Smooth muscle cell (in vitro differentiated cells): Measurements from ENCODE around the gene NRF1. TPM values are rescaled to one million over a fixed set of nuclear protein-coding genes. Genes with fewer than 3 reads are reported as not detected.
"Not testable (repeated sequence)": the region's sequence is repeated elsewhere in the genome, so short reads cannot be mapped to it uniquely, and the experiment has no call there.

Source experiments
- DNase-seq: peaks from one replicate; lab custom pipeline; 2025; ENCODE audit not compliant: unreplicated experiment; lab: John Stamatoyannopoulos, UW
- H2AFZ ChIP-seq: fragments of 200-600 bp; sonication (generic); 2 replicates; pipeline ENCODE4 v1.6.0; 2016; ENCODE audit warnings: antibody characterized with exemption, low read depth, mild to moderate bottlenecking
- H3F3A ChIP-seq: fragments of 200-600 bp; sonication (generic); 2 replicates; pipeline ENCODE4 v1.6.0; 2017; ENCODE audit warnings: antibody characterized with exemption, low read depth
- H3K27ac ChIP-seq: fragments of 200-600 bp; sonication (generic); 2 replicates; pipeline ENCODE4 v1.5.1; 2016; ENCODE audit warnings: low read depth, mild to moderate bottlenecking
- H3K27me3 ChIP-seq: fragments of 200-600 bp; sonication (generic); 2 replicates; pipeline ENCODE4 v1.6.1; 2016; ENCODE audit warnings: low read depth, mild to moderate bottlenecking
- H3K36me3 ChIP-seq: fragments of 200-600 bp; sonication (generic); 2 replicates; pipeline ENCODE4 v1.5.1; 2016; ENCODE audit warnings: low read depth
- H3K4me1 ChIP-seq: fragments of 200-600 bp; sonication (generic); 2 replicates; pipeline ENCODE4 v1.5.1; 2016; ENCODE audit warnings: low read depth
- H3K4me2 ChIP-seq: fragments of 200-600 bp; sonication (generic); 2 replicates; pipeline ENCODE4 v1.6.0; 2016; ENCODE audit warnings: mild to moderate bottlenecking
- H3K4me3 ChIP-seq: fragments of 200-600 bp; sonication (generic); 2 replicates; pipeline ENCODE4 v1.5.1; 2016; ENCODE audit warnings: mild to moderate bottlenecking
- H3K79me2 ChIP-seq: fragments of 200-600 bp; sonication (generic); 2 replicates; pipeline ENCODE4 v1.6.0; 2016; ENCODE audit warnings: low read depth, mild to moderate bottlenecking
- H3K9ac ChIP-seq: fragments of 200-600 bp; sonication (generic); 2 replicates; pipeline ENCODE4 v1.6.0; 2016; ENCODE audit warnings: low read depth
- H3K9me3 ChIP-seq: fragments of 200-600 bp; sonication (generic); replicated peaks from 2 replicates; pipeline ENCODE4 v1.5.1; 2016; ENCODE audit warnings: low read depth
- H4K20me1 ChIP-seq: fragments of 200-600 bp; sonication (generic); 2 replicates; pipeline ENCODE4 v1.6.0; 2016; ENCODE audit warnings: low read depth
- WGBS: methylation state at CpG from one replicate; pipeline ENCODE4 v1.1.7; 2016; ENCODE audit warnings: low lambda C conversion rate; 5-methylcytosine and 5-hydroxymethylcytosine counted together
- polyA plus RNA-seq: library from polyadenylated mRNA; unstranded; fragments of >200 nt; fragmentation: Nextera tagmentation; extraction: Ambion mirVana; gene quantifications from 2 replicates; pipeline ENCODE4 v1.2.1, GENCODE V29; 2016
- total RNA-seq: library from RNA; depleted of rRNA; stranded (reverse); fragments of >200 nt; gene quantifications from 2 replicates; pipeline ENCODE4 v1.2.3, GENCODE V29; 2014
- TF ChIP-seq, protein P1 (sequence below): fragments of 200-600 bp; sonication (generic); IDR thresholded peaks from 2 replicates; pipeline ENCODE4 v1.5.1; 2017; ENCODE audit warnings: borderline replicate concordance, mild to moderate bottlenecking, antibody characterized with exemption; ENCODE audit not compliant: insufficient read depth, poor library complexity, severe bottlenecking

NRF1 gene
- total and polyA plus RNA-seq, 2 experiments from 2014 or later = 8.9 to 13.4 TPM

DNA sequence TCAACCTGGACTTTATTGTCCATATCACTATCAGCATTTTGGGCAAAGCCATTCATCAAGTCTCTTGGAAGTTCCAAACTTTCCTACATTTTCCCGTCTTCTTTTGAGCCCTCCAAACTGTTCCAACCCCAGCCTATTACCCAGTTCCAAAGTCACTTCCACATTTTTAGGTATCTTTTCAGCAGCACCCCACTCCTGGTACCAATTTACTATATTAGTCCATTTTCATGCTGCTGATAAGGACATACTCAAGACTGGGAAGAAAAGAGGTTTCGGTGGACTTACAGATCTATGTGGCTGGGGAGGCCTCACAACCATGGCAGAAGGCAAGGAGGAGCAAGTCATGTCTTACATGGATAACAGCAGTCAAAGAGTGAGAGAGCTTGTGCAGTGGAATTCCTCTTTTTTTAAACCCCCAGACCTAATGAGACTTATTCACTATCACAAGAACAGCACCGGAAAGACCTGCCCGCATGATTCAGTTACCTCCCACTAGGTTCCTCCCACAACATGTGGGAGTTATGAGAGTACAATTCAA lies 50.2 kb downstream of the NRF1 start:
- H3K9ac ChIP-seq = no peak overlapping the region
- no peaks in the 10 kb centered on the region for H3K9me3 ChIP-seq
- no peak overlapping the region for H2AFZ ChIP-seq
- no peaks in the 10 kb centered on the region for H3F3A ChIP-seq
- no peak overlapping the region for H3K4me2 ChIP-seq
- no peak overlapping the region for H3K4me3 ChIP-seq
- TF ChIP-seq, protein P1, sequence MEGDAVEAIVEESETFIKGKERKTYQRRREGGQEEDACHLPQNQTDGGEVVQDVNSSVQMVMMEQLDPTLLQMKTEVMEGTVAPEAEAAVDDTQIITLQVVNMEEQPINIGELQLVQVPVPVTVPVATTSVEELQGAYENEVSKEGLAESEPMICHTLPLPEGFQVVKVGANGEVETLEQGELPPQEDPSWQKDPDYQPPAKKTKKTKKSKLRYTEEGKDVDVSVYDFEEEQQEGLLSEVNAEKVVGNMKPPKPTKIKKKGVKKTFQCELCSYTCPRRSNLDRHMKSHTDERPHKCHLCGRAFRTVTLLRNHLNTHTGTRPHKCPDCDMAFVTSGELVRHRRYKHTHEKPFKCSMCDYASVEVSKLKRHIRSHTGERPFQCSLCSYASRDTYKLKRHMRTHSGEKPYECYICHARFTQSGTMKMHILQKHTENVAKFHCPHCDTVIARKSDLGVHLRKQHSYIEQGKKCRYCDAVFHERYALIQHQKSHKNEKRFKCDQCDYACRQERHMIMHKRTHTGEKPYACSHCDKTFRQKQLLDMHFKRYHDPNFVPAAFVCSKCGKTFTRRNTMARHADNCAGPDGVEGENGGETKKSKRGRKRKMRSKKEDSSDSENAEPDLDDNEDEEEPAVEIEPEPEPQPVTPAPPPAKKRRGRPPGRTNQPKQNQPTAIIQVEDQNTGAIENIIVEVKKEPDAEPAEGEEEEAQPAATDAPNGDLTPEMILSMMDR = no peak
- H3K27ac ChIP-seq = no peak overlapping the region
- 97% methylated on average over 4 of the region's 4 CpGs for WGBS
- no peak for DNase-seq
- H3K36me3 ChIP-seq = peaks cover 24% of the 10 kb centered on the region
- peaks cover 5% of the 10 kb centered on the region for H3K4me1 ChIP-seq
- peaks cover 22% of the 10 kb centered on the region for H4K20me1 ChIP-seq
- H3K27me3 ChIP-seq = no peaks in the 10 kb centered on the region
- no peaks in the 10 kb centered on the region for H3K79me2 ChIP-seq

DNA sequence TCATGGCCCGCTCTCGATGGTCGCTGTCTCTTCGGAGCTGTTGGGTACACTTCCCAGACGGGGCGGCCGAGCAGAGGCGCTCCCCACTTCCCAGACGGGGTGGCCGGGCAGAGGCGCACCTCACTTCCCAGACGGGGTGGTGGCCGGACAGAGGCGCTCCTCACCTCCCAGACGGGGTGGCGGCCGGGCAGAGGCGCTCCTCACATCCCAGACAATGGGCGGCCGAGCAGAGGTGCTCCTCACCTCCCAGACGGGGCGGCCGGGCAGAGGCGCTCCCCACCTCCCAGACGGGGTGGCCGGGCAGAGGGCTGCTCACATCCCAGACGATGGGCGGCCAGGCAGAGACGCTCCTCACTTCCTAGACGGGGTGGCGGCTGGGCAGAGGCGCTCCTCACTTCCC lies 51.7 kb downstream of the NRF1 start:
- WGBS = 96% methylated on average over 27 of the region's 32 CpGs
- H3F3A ChIP-seq = not testable (repeated sequence)

DNA sequence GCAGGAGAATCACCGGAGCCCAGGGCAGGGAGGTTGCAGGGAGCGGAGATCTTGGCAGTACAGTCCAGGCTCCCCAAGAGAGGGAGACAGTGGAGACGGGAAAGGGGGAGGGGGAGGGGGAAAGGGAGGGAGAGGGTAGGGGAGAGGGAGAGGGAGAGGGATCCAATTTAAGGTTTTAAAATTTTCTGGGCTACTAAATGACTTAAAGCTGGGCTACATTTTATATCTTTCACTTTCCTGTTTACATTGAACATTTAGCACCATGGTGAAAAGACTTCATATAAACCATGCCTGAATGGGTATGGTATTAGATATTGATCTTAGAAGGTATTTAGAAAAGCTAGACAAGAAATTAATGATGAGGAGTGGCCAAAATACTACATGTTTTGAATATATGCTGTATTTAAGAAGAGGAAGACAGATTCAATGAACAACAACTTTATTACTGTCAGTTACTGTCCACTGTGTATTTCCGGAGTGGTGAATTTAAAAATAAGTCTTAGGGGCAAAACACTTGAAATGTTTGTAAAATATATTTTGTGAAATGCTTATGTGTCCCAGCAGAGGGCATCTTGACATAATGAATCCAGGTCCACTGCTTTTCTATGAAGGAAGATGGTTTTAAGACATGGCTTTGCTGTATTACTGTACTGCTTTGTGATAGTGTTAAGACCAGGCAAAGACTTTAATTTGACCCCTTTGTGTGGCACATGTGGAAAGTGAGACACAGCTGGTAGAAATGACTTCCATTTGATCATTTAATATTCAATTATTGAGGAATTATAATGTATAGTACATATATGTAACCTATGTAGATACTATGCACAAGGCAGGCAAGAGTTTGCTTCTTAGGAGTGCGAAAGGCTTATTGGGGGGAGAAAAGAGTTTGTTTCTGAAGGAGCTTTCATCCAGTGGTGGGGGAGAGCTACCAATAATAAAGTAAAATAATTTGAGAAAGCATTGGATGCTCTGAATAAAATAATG lies 52.8 kb downstream of the NRF1 start:
- Histone ChIP-seq H4K20me1 (peaks cover 26% of the 10 kb centered on the region), H2AFZ (no peak overlapping the region), H3K27me3 (no peaks in the 10 kb centered on the region), H3K79me2 (no peaks in the 10 kb centered on the region), H3K4me3 (no peak overlapping the region), H3K9ac (no peak overlapping the region), H3K4me1 (peaks cover 5% of the 10 kb centered on the region), H3K9me3 (no peaks in the 10 kb centered on the region), H3K27ac (peak overlapping the region; percentile 3), H3K4me2 (peak overlapping the region; percentile 49), H3K36me3 (peaks cover 19% of the 10 kb centered on the region), H3F3A (no peaks in the 10 kb centered on the region)
- WGBS = 93% methylated on average over 4 of the region's 5 CpGs
- TF ChIP-seq, protein P1 = peak; percentile 52
- DNase-seq = no peak

More for the DNA sequence above, 51.7 kb downstream of the NRF1 start:
- not testable (repeated sequence) for H3K27me3 ChIP-seq, H3K4me2 ChIP-seq, H3K4me3 ChIP-seq, H3K9me3 ChIP-seq, H3K9ac ChIP-seq, H2AFZ ChIP-seq, H3K27ac ChIP-seq, H3K4me1 ChIP-seq, H3K79me2 ChIP-seq, DNase-seq
- Histone ChIP-seq H4K20me1 (peaks cover 26% of the 10 kb centered on the region), H3K36me3 (peaks cover 20% of the 10 kb centered on the region)

DNA sequence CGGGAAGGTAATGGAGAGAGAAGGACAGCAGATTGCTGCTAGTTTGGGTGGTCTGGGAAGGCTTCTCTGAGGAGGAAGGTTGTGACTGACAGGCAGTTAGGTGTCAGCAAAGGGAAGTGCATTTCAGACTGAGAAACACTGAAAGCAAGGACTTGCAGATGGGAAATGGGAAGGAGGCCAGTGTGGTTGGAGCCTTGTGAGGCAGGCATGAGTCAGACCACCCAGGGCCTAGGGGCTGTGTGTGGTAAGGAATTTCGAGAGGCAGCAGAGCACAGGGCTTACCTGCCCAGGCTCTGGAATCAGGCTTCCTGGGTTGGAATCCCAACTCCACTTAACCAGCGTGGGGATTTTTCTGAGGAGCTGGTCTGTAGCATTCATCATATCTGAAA lies 53.5 kb downstream of the NRF1 start:
- Histone ChIP-seq H3F3A (no peaks in the 10 kb centered on the region), H4K20me1 (peaks cover 26% of the 10 kb centered on the region), H3K9ac (no peak overlapping the region), H3K4me1 (peaks cover 5% of the 10 kb centered on the region), H3K27ac (peak overlapping the region; percentile 3), H3K4me3 (no peak overlapping the region), H3K79me2 (no peaks in the 10 kb centered on the region), H2AFZ (no peak overlapping the region), H3K36me3 (peaks cover 13% of the 10 kb centered on the region), H3K27me3 (no peaks in the 10 kb centered on the region), H3K9me3 (no peaks in the 10 kb centered on the region), H3K4me2 (peak overlapping the region; percentile 49)
- DNase-seq = no peak
- WGBS = 55% methylated on average over 3 of the region's 3 CpGs
- TF ChIP-seq, protein P1 = no peak
